IMR-90 (cell line): Measurements from ENCODE around the gene LHX1. TPM values are rescaled to one million over a fixed set of nuclear protein-coding genes. Genes with fewer than 3 reads are reported as not detected.

Experiments
- ATAC-seq: fragments of 200-7000 bp; cut with Tn5 transposase; 2 replicates; pipeline ENCODE4 v1.9.1; 2020; ENCODE audit warnings: low read depth, mild to moderate bottlenecking, moderate library complexity
- BruUV-seq: library from RNA; stranded (reverse); fragments of 400-500 nt; replicated peaks from 2 replicates; lab custom pipeline; 2021; lab: Mats Ljungman, UMichigan
- CTCF ChIA-PET: fragments of 300-600 bp; formaldehyde crosslinking; extraction: SDS; loops from one replicate; lab custom pipeline; 2021; ENCODE audit warnings: antibody characterized with exemption; lab: Yijun Ruan, JAX
- POLR2A ChIA-PET: fragments of 300-600 bp; sonication (Branson Sonifier 250); formaldehyde crosslinking; loops from one replicate; lab custom pipeline; 2022; ENCODE audit warnings: antibody characterized with exemption; ENCODE audit not compliant: unreplicated experiment; lab: Charles Lee
- DNase-seq: peaks from one replicate; pipeline ENCODE4 v3.0.0; 2013
- H2AFZ ChIP-seq: replicated peaks from 2 replicates; pipeline ENCODE3; 2013; ENCODE audit warnings: low read length, mild to moderate bottlenecking; ENCODE audit not compliant: poor library complexity
- H2AK5ac ChIP-seq: 2 replicates; pipeline ENCODE4 v1.6.1; 2013; ENCODE audit warnings: low read depth, low read length, inconsistent platforms
- H2AK9ac ChIP-seq: replicated peaks from 2 replicates; pipeline ENCODE3; 2013; ENCODE audit warnings: mild to moderate bottlenecking, low read depth, low read length, moderate library complexity; ENCODE audit not compliant: poor library complexity
- H2BK120ac ChIP-seq: 2 replicates; pipeline ENCODE4 v1.6.1; 2013; ENCODE audit warnings: low read depth, low read length, inconsistent platforms
- H2BK15ac ChIP-seq: 3 replicates; pipeline ENCODE4 v1.6.1; 2013; ENCODE audit warnings: low read depth, low read length, inconsistent platforms
- H2BK20ac ChIP-seq: 2 replicates; pipeline ENCODE4 v1.6.1; 2013; ENCODE audit warnings: low read depth, mild to moderate bottlenecking, inconsistent platforms, low read length, moderate library complexity
- H2BK5ac ChIP-seq: 2 replicates; pipeline ENCODE4 v1.6.1; 2013; ENCODE audit warnings: mild to moderate bottlenecking, low read depth, low read length, inconsistent platforms; ENCODE audit not compliant: poor library complexity, severe bottlenecking
- H3K14ac ChIP-seq: replicated peaks from 2 replicates; pipeline ENCODE4 v1.6.1; 2013; ENCODE audit warnings: low read depth, low read length, inconsistent platforms
- H3K18ac ChIP-seq: 2 replicates; pipeline ENCODE4 v1.6.1; 2013; ENCODE audit warnings: low read depth, low read length, control low read depth
- H3K23ac ChIP-seq: 2 replicates; pipeline ENCODE4 v1.6.1; 2013; ENCODE audit warnings: low read depth, low read length, inconsistent platforms
- H3K27ac ChIP-seq: 2 replicates; pipeline ENCODE4 v1.5.1; 2013; ENCODE audit warnings: mild to moderate bottlenecking, control low read depth, low read length; ENCODE audit not compliant: insufficient read depth
- H3K27me3 ChIP-seq: 2 replicates; pipeline ENCODE4 v1.6.1; 2013; ENCODE audit warnings: low read length; ENCODE audit not compliant: control insufficient read depth, insufficient read depth
- H3K36me3 ChIP-seq: 2 replicates; pipeline ENCODE4 v1.6.1; 2013; ENCODE audit warnings: low read length, mixed read lengths; ENCODE audit not compliant: control insufficient read depth, insufficient read depth
- H3K4ac ChIP-seq: 2 replicates; pipeline ENCODE4 v1.6.1; 2013; ENCODE audit warnings: low read depth, low read length, inconsistent platforms
- H3K4me1 ChIP-seq: 2 replicates; pipeline ENCODE4 v1.6.1; 2013; ENCODE audit warnings: low read length, mixed read lengths; ENCODE audit not compliant: control insufficient read depth, insufficient read depth
- H3K4me2 ChIP-seq: 2 replicates; pipeline ENCODE4 v1.6.1; 2013; ENCODE audit warnings: low read depth, mild to moderate bottlenecking, control low read depth, low read length, moderate library complexity
- H3K4me3 ChIP-seq: 2 replicates; pipeline ENCODE4 v1.5.1; 2013; ENCODE audit warnings: low read depth, mild to moderate bottlenecking, control low read depth, low read length, moderate library complexity; ENCODE audit not compliant: insufficient read depth
- H3K56ac ChIP-seq: 2 replicates; pipeline ENCODE4 v1.6.1; 2013; ENCODE audit warnings: low read length, inconsistent platforms; ENCODE audit not compliant: insufficient read depth; ENCODE audit errors: extremely low read depth
- H3K79me1 ChIP-seq, 2 experiments: 2 replicates each; pipeline ENCODE4 v1.6.1; 2013; ENCODE audit warnings: low read length in 2 of 2, inconsistent platforms in 1 of 2, low read depth in 1 of 2
- H3K9ac ChIP-seq: 2 replicates; pipeline ENCODE4 v1.6.1; 2013; ENCODE audit warnings: low read depth, low read length, control low read depth
- H3K9me1 ChIP-seq: 2 replicates; pipeline ENCODE4 v1.6.1; 2013; ENCODE audit warnings: low read length, inconsistent platforms; ENCODE audit not compliant: insufficient read depth
- H3K9me3 ChIP-seq: 2 replicates; pipeline ENCODE4 v1.6.1; 2013; ENCODE audit warnings: low read length; ENCODE audit not compliant: control insufficient read depth, insufficient read depth
- H4K20me1 ChIP-seq: 2 replicates; pipeline ENCODE4 v1.6.1; 2013; ENCODE audit warnings: low read length, inconsistent platforms; ENCODE audit not compliant: insufficient read depth
- H4K5ac ChIP-seq: 2 replicates; pipeline ENCODE4 v1.6.1; 2013; ENCODE audit warnings: mild to moderate bottlenecking, low read depth, low read length, control low read depth
- H4K8ac ChIP-seq, 2 experiments: 2 replicates each; pipeline ENCODE4 v1.6.1; 2013; ENCODE audit warnings: low read depth in 2 of 2, low read length in 2 of 2, control low read depth in 1 of 2, inconsistent platforms in 1 of 2
- H4K91ac ChIP-seq: 2 replicates; pipeline ENCODE4 v1.6.1; 2013; ENCODE audit warnings: low read depth, low read length, inconsistent platforms; ENCODE audit not compliant: insufficient read depth
- BHLHE40 ChIP-seq: fragments of 150-350 bp; IDR thresholded peaks from 2 replicates; pipeline ENCODE4 v1.6.1; 2016; ENCODE audit warnings: mild to moderate bottlenecking, low read depth, low read length
- CEBPB ChIP-seq: IDR thresholded peaks from 2 replicates; pipeline ENCODE4 v1.6.1; 2012; ENCODE audit warnings: low read depth, low read length, improper control_type of control experiment
- CHD1 ChIP-seq: IDR thresholded peaks from 2 replicates; pipeline ENCODE4 v1.6.1; 2012; ENCODE audit warnings: low read depth, low read length, improper control_type of control experiment
- FOS ChIP-seq: fragments of 150-350 bp; IDR thresholded peaks from 2 replicates; pipeline ENCODE4 v1.6.1; 2016; ENCODE audit warnings: low read depth, low read length
- MAFK ChIP-seq: IDR thresholded peaks from 2 replicates; pipeline ENCODE4 v1.6.1; 2012; ENCODE audit warnings: low read depth, low read length, improper control_type of control experiment
- MAZ ChIP-seq: IDR thresholded peaks from 2 replicates; pipeline ENCODE4 v1.6.1; 2012; ENCODE audit warnings: low read depth, mild to moderate bottlenecking, low read length, improper control_type of control experiment, moderate library complexity, borderline replicate concordance
- NFE2L2 ChIP-seq: fragments of 150-350 bp; IDR thresholded peaks from 2 replicates; pipeline ENCODE4 v1.6.1; 2016; ENCODE audit warnings: low read depth, mild to moderate bottlenecking, low read length
- RAD21 ChIP-seq: IDR thresholded peaks from 2 replicates; pipeline ENCODE4 v1.6.1; 2012; ENCODE audit warnings: low read length, improper control_type of control experiment
- RCOR1 ChIP-seq: IDR thresholded peaks from 2 replicates; pipeline ENCODE4 v1.6.1; 2012; ENCODE audit warnings: mild to moderate bottlenecking, low read length, improper control_type of control experiment; ENCODE audit not compliant: insufficient replicate concordance
- RFX5 ChIP-seq: IDR thresholded peaks from 2 replicates; pipeline ENCODE4 v1.8.0; 2012; ENCODE audit warnings: low read depth, mild to moderate bottlenecking, low read length, moderate library complexity
- SMC3 ChIP-seq: fragments of 150-350 bp; IDR thresholded peaks from 2 replicates; pipeline ENCODE4 v1.6.1; 2016; ENCODE audit warnings: low read depth, mild to moderate bottlenecking, antibody characterized with exemption, low read length, moderate library complexity
- WGBS, 2 experiments: methylation state at CpG; one replicate each; pipeline versions ENCODE4 v1.1.5 to v1.1.7; 2013; ENCODE audit warnings: missing lambda C conversion rate in 2 of 2; ENCODE audit not compliant: insufficient read length in 1 of 2; ENCODE audit errors: extremely low coverage in 2 of 2; 5-methylcytosine and 5-hydroxymethylcytosine counted together
- dilution Hi-C: fragments of 300-500 bp; cut with HindIII; formaldehyde crosslinking; loops from one replicate; pipeline ENCODE4 v1.14.3; 2018; ENCODE audit warnings: low sequenced_read_pairs; ENCODE audit not compliant: unreplicated experiment
- in situ Hi-C: fragments of 300-500 bp; cut with MboI; formaldehyde crosslinking; loops from 3 replicates; pipeline ENCODE4 v1.14.3; 2019; ENCODE audit warnings: low sequenced_read_pairs, inconsistent platforms, mixed read lengths
- intact Hi-C: fragments of 100-400 bp; cut with micrococcal nuclease; formaldehyde crosslinking; loops from 2 replicates; pipeline ENCODE4 v1.10.0; 2022
- polyA plus RNA-seq, 3 experiments: library from polyadenylated mRNA; depleted of rRNA; stranded (reverse); fragments of >200 nt; gene quantifications; 2 replicates each; pipeline ENCODE4 v1.2.3, GENCODE V29; 2012; ENCODE audit warnings: low replicate concordance in 1 of 3
- total RNA-seq: library from RNA; depleted of rRNA; stranded (reverse); fragments of >200 nt; gene quantifications from 2 replicates; pipeline ENCODE4 v1.2.3, GENCODE V29; 2012
- TF ChIP-seq, protein P1 (sequence below): fragments of 150-350 bp; IDR thresholded peaks from 2 replicates; pipeline ENCODE4 v1.6.1; 2016; ENCODE audit warnings: low read depth, mild to moderate bottlenecking, low read length, moderate library complexity, borderline replicate concordance

The LHX1 gene
- total and polyA plus RNA-seq, 2 of the 4 experiments (the other 2 are of a cell fraction) = not detected

DNA sequence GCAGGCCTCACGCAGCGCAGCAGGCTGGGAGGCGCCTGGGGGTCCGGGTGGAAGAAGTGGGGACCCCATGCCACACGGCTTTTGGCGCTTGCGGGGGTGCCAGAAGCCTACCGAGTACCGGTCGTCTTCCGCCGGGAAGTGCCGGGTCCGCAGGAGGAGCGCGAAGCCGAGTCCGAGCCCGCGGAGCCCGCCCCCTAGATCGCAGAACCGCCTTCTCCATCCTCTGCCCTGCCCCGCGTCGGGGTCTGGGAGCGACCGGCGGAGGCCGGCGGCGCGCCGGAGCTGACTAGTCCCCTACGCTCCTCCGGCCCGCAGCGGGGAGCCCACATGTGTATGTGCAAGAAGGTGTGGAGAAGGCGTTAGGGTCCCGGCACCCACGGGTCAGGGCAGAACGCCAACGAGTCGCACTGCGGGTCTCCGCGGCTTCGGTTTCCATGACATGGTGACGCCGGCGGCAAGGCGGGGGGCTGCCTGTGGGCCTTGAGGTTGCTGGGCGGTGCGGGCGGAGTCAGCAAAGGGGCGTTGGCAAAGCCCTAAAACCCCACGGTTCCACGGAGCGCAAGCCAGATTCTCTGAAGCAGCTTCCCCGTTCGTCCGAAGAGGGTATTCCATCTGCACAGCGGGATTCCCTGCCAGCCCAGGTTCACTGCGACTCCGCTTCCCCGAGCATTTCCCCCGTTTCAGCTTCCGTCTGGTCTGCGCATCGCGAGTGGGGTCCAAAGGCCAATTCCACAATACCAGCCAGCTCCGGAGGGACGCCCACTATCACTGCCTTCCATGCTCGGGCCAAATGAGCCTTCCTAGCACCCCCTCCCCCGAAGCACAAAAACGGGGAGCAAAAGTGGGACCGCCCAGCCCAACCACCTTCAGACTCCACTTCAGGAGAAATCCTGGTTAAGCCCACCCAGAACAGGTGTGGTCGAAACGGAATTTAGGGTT lies 2.3 kb upstream of the LHX1 start:
- no peak overlapping the region for H3K27ac ChIP-seq
- H3K9ac ChIP-seq = no peak overlapping the region
- DNase-seq = no peak
- no peak overlapping the region for H4K8ac ChIP-seq
- BruUV-seq = no TSS peak
- H2AK5ac ChIP-seq = no peak overlapping the region
- no peak overlapping the region for H3K4me3 ChIP-seq
- ChIA-PET POLR2A (no interaction called here), CTCF (no interaction called here)
- H3K4me2 ChIP-seq = no peak overlapping the region
- H2AK9ac ChIP-seq = peak overlapping the region; percentile 40
- TF ChIP-seq CEBPB (no peak), RAD21 (no peak), MAZ (no peak), RFX5 (no peak), MAFK (no peak), NFE2L2 (no peak), SMC3 (no peak), RCOR1 (no peak), BHLHE40 (no peak), CHD1 (no peak), FOS (no peak)
- TF ChIP-seq, protein P1, sequence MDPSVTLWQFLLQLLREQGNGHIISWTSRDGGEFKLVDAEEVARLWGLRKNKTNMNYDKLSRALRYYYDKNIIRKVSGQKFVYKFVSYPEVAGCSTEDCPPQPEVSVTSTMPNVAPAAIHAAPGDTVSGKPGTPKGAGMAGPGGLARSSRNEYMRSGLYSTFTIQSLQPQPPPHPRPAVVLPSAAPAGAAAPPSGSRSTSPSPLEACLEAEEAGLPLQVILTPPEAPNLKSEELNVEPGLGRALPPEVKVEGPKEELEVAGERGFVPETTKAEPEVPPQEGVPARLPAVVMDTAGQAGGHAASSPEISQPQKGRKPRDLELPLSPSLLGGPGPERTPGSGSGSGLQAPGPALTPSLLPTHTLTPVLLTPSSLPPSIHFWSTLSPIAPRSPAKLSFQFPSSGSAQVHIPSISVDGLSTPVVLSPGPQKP = no peak
- peak; percentile 15; the same call in 1 of the 2 replicates for ATAC-seq
- peaks cover 15% of the 10 kb centered on the region; the same call in 1 of the 2 replicates for H3K9me3 ChIP-seq
- H2BK20ac ChIP-seq = no peak overlapping the region
- WGBS, 2 experiments = 1% methylated on average over 14 of the region's 79 CpGs; no CpG with 5 or more reads in 1 of the 2 experiments
- H4K5ac ChIP-seq = no peak overlapping the region
- H3K27me3 ChIP-seq = peaks cover 99% of the 10 kb centered on the region
- no peak overlapping the region for H3K56ac ChIP-seq
- no peaks in the 10 kb centered on the region for H3K79me1 ChIP-seq
- no peaks in the 10 kb centered on the region for H3K36me3 ChIP-seq
- H3K18ac ChIP-seq = no peak overlapping the region
- peaks cover 6% of the 10 kb centered on the region; the same call in 1 of the 2 replicates for H3K4me1 ChIP-seq
- H3K4ac ChIP-seq = no peak overlapping the region
- H4K91ac ChIP-seq = no peak overlapping the region
- no peak overlapping the region for H2BK5ac ChIP-seq
- intact Hi-C loops = loop anchor here (10.0 kb wide), 1 partner anchor 80 kb away; no protein-coding TSS in a partner anchor
- dilution Hi-C loops = no loop called here
- peak overlapping the region; percentile 68 for H2AFZ ChIP-seq
- in situ Hi-C loops = no loop called here
- peaks cover 30% of the 10 kb centered on the region for H4K20me1 ChIP-seq
- no peak overlapping the region for H3K14ac ChIP-seq
- H3K23ac ChIP-seq = no peak overlapping the region
- no peak overlapping the region for H2BK15ac ChIP-seq
- H2BK120ac ChIP-seq = no peak overlapping the region
- H3K9me1 ChIP-seq = peaks cover 7% of the 10 kb centered on the region; the same call in 1 of the 2 replicates
